ENCODE data around the gene TPO. TPM values are rescaled to one million over a fixed set of nuclear protein-coding genes. Genes with fewer than 3 reads are reported as not detected.

The TPO gene
- total RNA-seq, 2 donors from 2014 or later = 1.5 to 4.3 TPM

- intact Hi-C loops (cut with DNase I, micrococcal nuclease) = no loop called here
- ATAC-seq = no peak
- DNase-seq = no peak
Measured at GRCh38 chr2:1432726-1433125, 19.5 kb downstream of the TPO start.

GRCh38 chr2:1436369-1436768 lies 23.1 kb downstream of the TPO start:
- ATAC-seq = no peak
- intact Hi-C loops (cut with DNase I, micrococcal nuclease) = no loop called here
- DNase-seq = no peak

GRCh38 chr2:1437101-1437500 lies 23.8 kb downstream of the TPO start:
- DNase-seq (no peak), ATAC-seq (no peak)
- intact Hi-C loops (cut with DNase I, micrococcal nuclease) = no loop called here

GRCh38 chr2:1437537-1437936 lies 24.3 kb downstream of the TPO start:
- DNase-seq = no peak
- intact Hi-C loops (cut with DNase I, micrococcal nuclease) = no loop called here
- no peak for ATAC-seq

- intact Hi-C loops (cut with DNase I, micrococcal nuclease) = no loop called here
- ATAC-seq (no peak), DNase-seq (no peak)
Measured at GRCh38 chr2:1438972-1439371, 25.7 kb downstream of the TPO start.

GRCh38 chr2:1440581-1440980 lies 27.3 kb downstream of the TPO start:
- no peak for DNase-seq
- ATAC-seq = no peak
- intact Hi-C loops (cut with DNase I, micrococcal nuclease) = no loop called here

- DNase-seq (no peak), ATAC-seq (no peak)
- intact Hi-C loops (cut with DNase I, micrococcal nuclease) = no loop called here
Measured at GRCh38 chr2:1446301-1446700, 33.0 kb downstream of the TPO start.

- no peak for ATAC-seq
- no peak for DNase-seq
- intact Hi-C loops (cut with DNase I, micrococcal nuclease) = no loop called here
Measured at GRCh38 chr2:1448009-1448408, 34.7 kb downstream of the TPO start.

- DNase-seq (no peak), ATAC-seq (no peak)
- intact Hi-C loops (cut with DNase I, micrococcal nuclease) = no loop called here
Measured at GRCh38 chr2:1450915-1451314, 37.7 kb downstream of the TPO start.

GRCh38 chr2:1451422-1451821 lies 38.2 kb downstream of the TPO start:
- intact Hi-C loops (cut with DNase I, micrococcal nuclease) = no loop called here
- ATAC-seq = no peak
- DNase-seq = no peak

GRCh38 chr2:1453561-1453960 lies 40.3 kb downstream of the TPO start:
- DNase-seq (no peak), ATAC-seq (no peak)
- intact Hi-C loops (cut with DNase I, micrococcal nuclease) = no loop called here

- no peak for ATAC-seq
Measured at GRCh38 chr2:1454346-1454745, 41.1 kb downstream of the TPO start.

GRCh38 chr2:1455466-1455865 lies 42.2 kb downstream of the TPO start:
- no peak for ATAC-seq

More at GRCh38 chr2:1454346-1454745, 41.1 kb downstream of the TPO start:
- intact Hi-C loops (cut with DNase I, micrococcal nuclease) = no loop called here
- DNase-seq = no peak

GRCh38 chr2:1458432-1458831 lies 45.2 kb downstream of the TPO start:
- ATAC-seq (no peak), DNase-seq (no peak)
- intact Hi-C loops (cut with DNase I, micrococcal nuclease) = no loop called here

More at GRCh38 chr2:1455466-1455865, 42.2 kb downstream of the TPO start:
- intact Hi-C loops (cut with DNase I, micrococcal nuclease) = no loop called here
- DNase-seq = no peak

GRCh38 chr2:1459727-1460126 lies 46.5 kb downstream of the TPO start:
- intact Hi-C loops (cut with DNase I, micrococcal nuclease) = no loop called here

GRCh38 chr2:1460851-1461418 lies 47.7 kb downstream of the TPO start:
- ATAC-seq (no peak), DNase-seq (no peak)
- intact Hi-C loops (cut with DNase I, micrococcal nuclease) = no loop called here

More at GRCh38 chr2:1459727-1460126, 46.5 kb downstream of the TPO start:
- DNase-seq = no peak
- ATAC-seq = no peak

- DNase-seq = no peak
- intact Hi-C loops (cut with DNase I, micrococcal nuclease) = no loop called here
- no peak for ATAC-seq
Measured at GRCh38 chr2:1461507-1462390, 48.5 kb downstream of the TPO start.

GRCh38 chr2:1462994-1463393 lies 49.7 kb downstream of the TPO start:
- ATAC-seq (no peak), DNase-seq (no peak)
- intact Hi-C loops (cut with DNase I, micrococcal nuclease) = no loop called here

GRCh38 chr2:1472350-1472749 lies 59.1 kb downstream of the TPO start:
- ATAC-seq (no peak), DNase-seq (no peak)

GRCh38 chr2:1476617-1477195 lies 63.4 kb downstream of the TPO start:
- DNase-seq (no peak), ATAC-seq (no peak)
- intact Hi-C loops (cut with DNase I, micrococcal nuclease) = no loop called here

More at GRCh38 chr2:1472350-1472749, 59.1 kb downstream of the TPO start:
- intact Hi-C loops (cut with DNase I, micrococcal nuclease) = no loop called here

All from left colon (tissue), 2 donors.